HFF-Myc (cell line): Measurements from ENCODE around the gene AANAT.

Experiments used
- DNase-seq: peaks from one replicate; pipeline ENCODE4 v3.0.0-alpha.2; 2011; ENCODE audit warnings: low read depth; ENCODE audit errors: extremely low read depth
- H3K4me3 ChIP-seq: replicated peaks from 2 replicates; pipeline ENCODE4 v1.5.1; 2011; ENCODE audit warnings: low read depth, mild to moderate bottlenecking, control low read depth, low read length
- CTCF ChIP-seq: IDR thresholded peaks from 2 replicates; pipeline ENCODE4 v1.5.1; 2012; ENCODE audit warnings: mild to moderate bottlenecking, low read depth, low read length, control low read depth; ENCODE audit errors: missing control alignments

The AANAT gene

GRCh38 chr17:76467809-76468633 is 618 bp downstream of the AANAT start:
- no peak for TF ChIP-seq CTCF
- no peak overlapping the region for H3K4me3 ChIP-seq
- DNase-seq = no peak

GRCh38 chr17:76468634-76469010 is 1.2 kb downstream of the AANAT start:
- no peak for TF ChIP-seq CTCF
- DNase-seq = no peak
- H3K4me3 ChIP-seq = no peak overlapping the region

- no peak for TF ChIP-seq CTCF
- DNase-seq = no peak
- no peak overlapping the region for H3K4me3 ChIP-seq
Observed at GRCh38 chr17:76469076-76469990, 1.9 kb downstream of the AANAT start.

GRCh38 chr17:76469991-76470739 is 2.8 kb downstream of the AANAT start:
- TF ChIP-seq CTCF = no peak
- no peak for DNase-seq
- H3K4me3 ChIP-seq = no peak overlapping the region

- TF ChIP-seq CTCF = no peak
- DNase-seq = no peak
- no peak overlapping the region for H3K4me3 ChIP-seq
Observed at GRCh38 chr17:76471498-76472257, 4.3 kb downstream of the AANAT start.

GRCh38 chr17:76472258-76472645 is 4.8 kb downstream of the AANAT start:
- no peak for TF ChIP-seq CTCF
- no peak for DNase-seq
- H3K4me3 ChIP-seq = no peak overlapping the region
